ENCODE measurements around the gene HYCC1. TPM values are rescaled to one million over a fixed set of nuclear protein-coding genes. Genes with fewer than 3 reads are reported as not detected.

Gene HYCC1
- total RNA-seq, result 74.0 and 136 TPM in 2 replicates

GRCh38 chr7:23013715-23014649, at the start of gene HYCC1:
Gene HYCC1, minus strand, starts transcription at chr7:23014130. Its CDS starts 23,019 bp downstream, at chr7:22991111.

Other genes starting within 250 kb of the HYCC1 start
- gene TOMM7, start 191.3 kb downstream of the HYCC1 start, total RNA-seq, result 67.4 and 134 TPM in 2 replicates
- 25.8 and 37.9 TPM in 2 replicates for gene KLHL7, start 91.7 kb upstream of the HYCC1 start, total RNA-seq
- gene NUP42, start 167.9 kb upstream of the HYCC1 start, total RNA-seq, result 12.3 and 21.8 TPM in 2 replicates
- gene GPNMB, start 232.6 kb upstream of the HYCC1 start, total RNA-seq, result 93.1 and 188 TPM in 2 replicates